B cell (primary cell): Measurements from ENCODE around the gene ADO. TPM values are rescaled to one million over a fixed set of nuclear protein-coding genes. Genes with fewer than 3 reads are reported as not detected.

Experiments
- ATAC-seq: fragments of 200-7000 bp; cut with Tn5 transposase; one replicate; pipeline ENCODE4 v1.10.0; 2021; ENCODE audit warnings: low read depth, mild to moderate bottlenecking, moderate number of reproducible peaks, moderate library complexity
- CTCF ChIA-PET: fragments of 350-600 bp; sonication (Branson Sonifier 250); formaldehyde crosslinking; loops from one replicate; lab custom pipeline; 2021; ENCODE audit warnings: antibody characterized with exemption, inconsistent platforms; lab: Charles Lee
- POLR2A ChIA-PET: fragments of 350-600 bp; sonication (Branson Sonifier 250); formaldehyde crosslinking; loops from one replicate; lab custom pipeline; 2021; ENCODE audit warnings: antibody characterized with exemption; lab: Charles Lee
- DNase-seq: peaks from one replicate; pipeline ENCODE4 v3.0.0; 2013
- H2AFZ ChIP-seq: 2 replicates; pipeline ENCODE4 v1.6.1; 2012; ENCODE audit warnings: mild to moderate bottlenecking, low read depth, low read length; ENCODE audit not compliant: insufficient read depth, poor library complexity, severe bottlenecking
- H3K27ac ChIP-seq, 2 donors: 1 replicate in 1 of 2; 2 replicates in 1 of 2; pipeline ENCODE4 v1.5.1; 2012 to 2013; ENCODE audit warnings: low read length in 2 of 2, mild to moderate bottlenecking in 2 of 2, moderate library complexity in 1 of 2
- H3K27me3 ChIP-seq, 4 experiments: fragments of 200-600 bp in 1 of 4; sonication (generic) in 1 of 4; replicated peaks in 1 of 4; 1 replicate in 2 of 4; 2 replicates in 2 of 4; pipeline versions ENCODE4 v1.6.1 to v1.7.0; 2013 to 2016; ENCODE audit warnings: low read length in 3 of 4, mild to moderate bottlenecking in 2 of 4, mixed read lengths in 1 of 4, moderate library complexity in 1 of 4; ENCODE audit not compliant: insufficient read depth in 4 of 4, control insufficient read depth in 3 of 4; ENCODE audit errors: control extremely low read depth in 1 of 4
- H3K36me3 ChIP-seq, 2 experiments: replicated peaks in 1 of 2; 1 replicate in 1 of 2; 2 replicates in 1 of 2; pipeline versions ENCODE4 v1.6.1 to v1.7.1; 2013; ENCODE audit warnings: low read length in 1 of 2; ENCODE audit not compliant: insufficient read depth in 2 of 2, control insufficient read depth in 1 of 2; ENCODE audit errors: control extremely low read depth in 1 of 2, extremely low read depth in 1 of 2
- H3K4me1 ChIP-seq, 2 donors: fragments of 200-600 bp in 1 of 2; sonication (generic) in 1 of 2; 1 replicate in 1 of 2; 2 replicates in 1 of 2; pipeline versions ENCODE4 v1.5.1 to v1.6.1; 2013 to 2017; ENCODE audit warnings: low read length in 2 of 2; ENCODE audit not compliant: control insufficient read depth in 2 of 2, insufficient read depth in 2 of 2
- H3K4me2 ChIP-seq: replicated peaks from 2 replicates; pipeline ENCODE3; 2012; ENCODE audit warnings: mild to moderate bottlenecking, low read depth, low read length; ENCODE audit not compliant: poor library complexity, severe bottlenecking
- H3K4me3 ChIP-seq, 5 experiments: fragments of 200-600 bp in 1 of 5; sonication (generic) in 1 of 5; 1 replicate in 3 of 5; 2 replicates in 2 of 5; pipeline versions ENCODE4 v1.5.1 to v1.7.0; 2011 to 2016; ENCODE audit warnings: low read length in 4 of 5, mild to moderate bottlenecking in 4 of 5, low read depth in 2 of 5, control low read depth in 1 of 5, moderate library complexity in 1 of 5; ENCODE audit not compliant: insufficient read depth in 1 of 5; ENCODE audit errors: control extremely low read depth in 1 of 5, extremely low read depth in 1 of 5
- H3K79me2 ChIP-seq: fragments of 200-600 bp; sonication (generic); one replicate; pipeline ENCODE4 v1.6.0; 2016; ENCODE audit warnings: low read length; ENCODE audit not compliant: control insufficient read depth, insufficient read depth
- H3K9ac ChIP-seq: fragments of 200-600 bp; sonication (generic); 2 replicates; pipeline ENCODE4 v1.6.1; 2017; ENCODE audit warnings: mild to moderate bottlenecking, low read length, moderate library complexity
- H3K9me3 ChIP-seq, 3 donors: one replicate each; pipeline versions ENCODE4 v1.6.1 to v1.7.1; 2013; ENCODE audit warnings: low read length in 2 of 3; ENCODE audit not compliant: control insufficient read depth in 2 of 3, insufficient read depth in 1 of 3; ENCODE audit errors: control extremely low read depth in 1 of 3
- H4K20me1 ChIP-seq: 2 replicates; pipeline ENCODE4 v1.6.0; 2012; ENCODE audit warnings: mild to moderate bottlenecking, low read length; ENCODE audit not compliant: insufficient read depth, control insufficient read depth, poor library complexity, severe bottlenecking
- H3K27ac Mint-ChIP-seq: one replicate; pipeline ENCODE4 v1.8.0; 2021; ENCODE audit warnings: mixed read lengths
- H3K27me3 Mint-ChIP-seq: one replicate; pipeline ENCODE4 v1.8.0; 2021; ENCODE audit warnings: mixed read lengths
- H3K4me1 Mint-ChIP-seq: one replicate; pipeline ENCODE4 v1.8.0; 2021; ENCODE audit warnings: mixed read lengths
- H3K4me3 Mint-ChIP-seq: one replicate; pipeline ENCODE4 v1.8.0; 2021; ENCODE audit warnings: mixed read lengths
- H3K9me3 Mint-ChIP-seq: one replicate; pipeline ENCODE4 v1.8.0; 2022; ENCODE audit warnings: mixed read lengths; ENCODE audit not compliant: insufficient read depth
- CTCF ChIP-seq: fragments of 200-600 bp; IDR thresholded peaks from one replicate; pipeline ENCODE4 v1.8.0; 2022; ENCODE audit warnings: antibody characterized with exemption, mild to moderate bottlenecking
- EZH2 ChIP-seq: IDR thresholded peaks from 2 replicates; pipeline ENCODE4 v1.6.1; 2012; ENCODE audit warnings: borderline replicate concordance, low read depth, mild to moderate bottlenecking, moderate library complexity, low read length; ENCODE audit not compliant: insufficient read depth, poor library complexity, severe bottlenecking
- WGBS: methylation state at CpG from one replicate; pipeline ENCODE4 v1.1.5; 2013; ENCODE audit warnings: missing lambda C conversion rate; ENCODE audit not compliant: insufficient coverage; 5-methylcytosine and 5-hydroxymethylcytosine counted together
- intact Hi-C: fragments of 100-400 bp; cut with micrococcal nuclease; formaldehyde crosslinking; loops from one replicate; pipeline ENCODE4 v1.10.0; 2022
- polyA plus RNA-seq: library from polyadenylated mRNA; depleted of rRNA; stranded (reverse); fragments of >200 nt; gene quantifications from 2 replicates; pipeline ENCODE4 v1.2.3, GENCODE V29; 2012
- total RNA-seq, 2 donors: library from RNA; stranded (reverse); fragments of 120-200 nt in 1 of 2; gene quantifications; 1 replicate in 1 of 2; 2 replicates in 1 of 2; pipeline versions ENCODE4 v1.2.3 to v1.2.4, GENCODE V29; 2013 to 2022

Gene ADO
- total and polyA plus RNA-seq, 2 donors (not counting 1 experiment from before 2014, with no cell fraction given): 9.4 to 18.4 TPM

DNA sequence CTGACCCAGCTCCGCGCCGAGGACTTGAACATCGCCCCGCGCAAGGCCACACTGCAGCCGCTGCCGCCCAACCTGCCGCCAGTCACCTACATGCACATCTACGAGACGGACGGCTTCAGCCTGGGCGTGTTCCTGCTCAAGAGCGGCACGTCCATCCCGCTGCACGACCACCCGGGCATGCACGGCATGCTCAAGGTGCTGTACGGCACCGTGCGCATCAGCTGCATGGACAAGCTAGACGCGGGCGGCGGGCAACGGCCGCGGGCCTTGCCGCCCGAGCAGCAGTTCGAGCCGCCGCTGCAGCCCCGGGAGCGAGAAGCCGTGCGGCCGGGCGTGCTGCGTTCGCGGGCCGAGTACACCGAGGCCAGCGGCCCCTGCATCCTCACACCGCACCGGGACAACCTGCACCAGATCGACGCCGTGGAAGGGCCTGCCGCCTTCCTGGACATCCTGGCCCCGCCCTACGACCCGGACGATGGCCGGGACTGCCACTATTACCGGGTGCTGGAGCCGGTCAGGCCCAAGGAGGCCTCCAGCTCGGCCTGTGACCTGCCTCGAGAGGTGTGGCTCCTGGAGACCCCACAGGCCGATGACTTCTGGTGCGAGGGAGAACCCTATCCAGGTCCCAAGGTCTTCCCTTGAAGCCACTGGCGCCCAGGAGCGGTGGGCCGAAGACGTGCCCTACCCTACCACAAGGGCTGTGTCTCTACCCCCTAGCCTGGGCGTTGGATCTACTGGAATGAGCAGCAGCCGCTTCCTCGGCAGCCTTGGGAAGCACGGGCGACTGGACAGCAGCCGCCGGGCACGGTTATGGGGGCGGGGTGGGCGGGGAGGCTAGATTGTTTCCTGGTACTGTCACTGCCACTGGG lies 945 bp downstream of the ADO start:
- H3K79me2 ChIP-seq: peaks cover 41% of the 10 kb centered on the region
- peak overlapping the region; percentile 79 to 99 (median 92) for H3K4me3 ChIP-seq
- no peak for ATAC-seq

More for the DNA sequence above, 945 bp downstream of the ADO start:
- POLR2A ChIA-PET: interaction anchor here (1.3 to 2.3 kb wide), 2 partner anchors 11 to 72 kb away, joined by 3 to 18 read pairs; partner anchors contain the start of gene EGR2
- intact Hi-C loops: loop anchor here (2.0 kb wide), 2 partner anchors 27 to 115 kb away; no protein-coding TSS in a partner anchor
- Histone ChIP-seq H3K9ac (peak overlapping the region; percentile 88), H4K20me1 (peaks cover 19% of the 10 kb centered on the region), H2AFZ (peak overlapping the region; percentile 95), H3K4me2 (peak overlapping the region; percentile 94), H3K27ac (peak overlapping the region; percentile 96 to 98), H3K9me3 (no peaks in the 10 kb centered on the region), H3K27me3 (no peaks in the 10 kb centered on the region), H3K36me3 (peaks cover 0 to 6% of the 10 kb centered on the region in 2 experiments), H3K4me1 (peaks cover 26 to 29% of the 10 kb centered on the region in 2 donors)
- Mint-ChIP-seq H3K27me3 (no peaks in the 10 kb centered on the region), H3K4me3 (peak overlapping the region; percentile 98), H3K4me1 (peaks cover 45% of the 10 kb centered on the region), H3K9me3 (no peaks in the 10 kb centered on the region), H3K27ac (peak overlapping the region; percentile 99)
- CTCF ChIA-PET: interaction anchor here (1.4 to 4.4 kb wide), 4 partner anchors 12 to 353 kb away, joined by 5 to 42 read pairs (median 22); partner anchors contain the start of gene EGR2
- no peak for TF ChIP-seq EZH2
- no peak for TF ChIP-seq CTCF
- no peak for DNase-seq
- 4% methylated on average over 67 of the region's 77 CpGs for WGBS
